GM12892 (cell line): ENCODE results near the gene ENKD1.

ENCODE experiments used
- POLR2A ChIP-seq: IDR thresholded peaks from 2 replicates; pipeline ENCODE4 v1.6.1; 2011; ENCODE audit warnings: low read depth, low read length, control low read depth
- POLR2AphosphoS5 ChIP-seq: IDR thresholded peaks from 2 replicates; pipeline ENCODE4 v1.6.1; 2011; ENCODE audit warnings: low read depth, low read length, control low read depth

DNA sequence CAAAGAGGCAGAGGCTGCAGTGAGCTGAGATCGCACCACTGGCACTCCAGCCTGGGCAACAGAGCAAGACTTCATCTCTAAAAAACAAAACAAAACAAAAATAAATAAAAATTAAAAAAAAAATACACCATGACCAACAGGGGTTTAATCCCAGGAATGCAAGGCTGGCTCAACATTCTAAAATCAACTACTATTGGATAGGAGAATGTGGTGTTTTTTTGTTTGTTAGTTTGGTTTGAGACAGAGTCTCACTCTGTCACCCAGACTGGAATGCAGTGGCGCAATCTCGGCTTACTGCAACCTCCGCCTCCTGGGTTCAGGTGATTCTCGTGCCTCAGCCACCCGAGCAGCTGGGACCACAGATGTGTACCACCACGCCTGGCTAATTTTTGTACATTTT is 32.7 kb upstream of the ENKD1 start:
- TF ChIP-seq POLR2A (no peak), POLR2AphosphoS5 (no peak)
